ENCODE results near the gene PARK7.

GRCh38 chr1:7932524-7933138 lies 28.9 kb upstream of the PARK7 start:
- no peak for TF ChIP-seq POLR2A (IDR thresholded peaks at IDR 0.05)
- no peak for TF ChIP-seq CTCF (IDR thresholded peaks at IDR 0.05)

Measured in thyroid gland (tissue), 4 donors.